ENCODE results near the gene C2orf81. TPM values are rescaled to one million over a fixed set of nuclear protein-coding genes. Genes with fewer than 3 reads are reported as not detected.
"Not testable (repeated sequence)": the region's sequence is repeated elsewhere in the genome, so short reads cannot be mapped to it uniquely, and the experiment has no call there.

C2orf81 gene
- total RNA-seq, 1 experiment from 2014 or later = 0.57 TPM

- not testable (repeated sequence) for DNase-seq (ENCODE audit: low read depth)
Observed at GRCh38 chr2:74442483-74443297, 21.3 kb upstream of the C2orf81 start.

DNA sequence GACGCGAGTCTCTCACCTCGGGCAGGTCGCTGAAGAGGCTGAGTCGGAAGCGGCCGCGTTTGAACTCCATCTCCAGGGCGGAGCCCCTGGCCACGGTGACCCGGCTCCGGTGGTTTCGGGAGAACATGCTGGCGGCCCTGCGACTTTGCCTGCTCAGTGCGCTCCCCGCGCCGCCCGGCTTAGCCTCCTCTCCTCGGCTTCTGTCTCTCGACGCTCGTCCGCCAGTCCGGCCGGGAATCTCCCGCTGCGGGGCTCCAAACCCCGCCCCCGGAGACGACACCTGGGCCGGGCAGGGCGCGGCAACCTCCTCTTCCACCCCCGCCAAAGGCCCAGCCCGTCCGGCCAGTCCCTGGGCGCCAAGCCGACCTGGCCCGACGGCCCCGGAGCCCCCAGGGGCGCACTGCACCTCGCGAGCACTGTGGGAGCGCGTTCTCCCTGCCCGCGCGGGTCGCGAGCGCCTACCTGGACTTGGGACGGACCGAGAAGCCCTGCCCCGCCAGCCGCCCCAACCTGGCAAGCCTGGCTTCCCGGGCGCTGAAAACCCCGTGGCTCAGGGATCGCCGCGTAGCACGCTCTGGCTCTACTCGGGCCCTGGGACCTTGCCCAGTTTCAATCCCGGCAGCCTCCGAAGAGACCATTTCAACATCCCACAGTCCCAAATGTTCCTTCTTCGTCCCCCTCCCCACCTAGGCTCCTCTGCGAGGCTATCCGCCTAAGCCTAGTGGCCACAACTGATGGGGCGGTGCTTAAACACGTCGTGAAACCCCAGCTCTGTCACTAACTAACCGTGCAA, 20.5 kb upstream of the C2orf81 start, which contains the start of gene RTKN:
Gene RTKN (minus strand): TSS at position 248 of the 793 bp plus-strand sequence. CDS start 121 bp downstream, at position 127.
- DNase-seq (ENCODE audit: low read depth) = no peak

GRCh38 chr2:74441170-74441689, 19.8 kb upstream of the C2orf81 start:
- no peak for DNase-seq (ENCODE audit: low read depth)

GRCh38 chr2:74440378-74441169, 19.2 kb upstream of the C2orf81 start:
- DNase-seq (ENCODE audit: low read depth) = peak; percentile 78

GRCh38 chr2:74439803-74440377, 18.5 kb upstream of the C2orf81 start:
- DNase-seq (ENCODE audit: low read depth) = peak; percentile 34

DNA sequence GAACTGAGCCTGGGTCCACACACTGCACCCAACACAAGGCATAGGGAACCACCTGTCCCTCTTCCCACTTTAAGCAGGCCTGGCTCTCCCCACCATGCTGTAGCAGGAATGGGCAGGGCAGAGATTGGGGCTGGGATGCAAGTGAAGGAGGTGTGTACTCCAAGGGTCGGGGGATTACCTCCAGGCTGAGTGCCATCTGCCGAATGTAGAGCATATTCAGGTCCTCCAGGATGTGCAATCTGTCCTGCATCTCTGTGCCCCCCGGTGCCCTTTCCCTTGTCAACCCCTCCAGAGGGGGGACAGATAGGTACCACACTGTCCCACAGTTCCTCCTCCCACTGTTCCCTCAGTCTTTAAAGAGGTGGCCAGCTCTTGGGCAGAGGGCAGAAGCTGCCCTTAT, 18.0 kb upstream of the C2orf81 start:
- DNase-seq (ENCODE audit: low read depth) = no peak

- DNase-seq (ENCODE audit: low read depth) = no peak
Observed at GRCh38 chr2:74438248-74438647, 16.8 kb upstream of the C2orf81 start.

- DNase-seq (ENCODE audit: low read depth) = no peak
Observed at GRCh38 chr2:74436848-74437695, 15.7 kb upstream of the C2orf81 start.

DNA sequence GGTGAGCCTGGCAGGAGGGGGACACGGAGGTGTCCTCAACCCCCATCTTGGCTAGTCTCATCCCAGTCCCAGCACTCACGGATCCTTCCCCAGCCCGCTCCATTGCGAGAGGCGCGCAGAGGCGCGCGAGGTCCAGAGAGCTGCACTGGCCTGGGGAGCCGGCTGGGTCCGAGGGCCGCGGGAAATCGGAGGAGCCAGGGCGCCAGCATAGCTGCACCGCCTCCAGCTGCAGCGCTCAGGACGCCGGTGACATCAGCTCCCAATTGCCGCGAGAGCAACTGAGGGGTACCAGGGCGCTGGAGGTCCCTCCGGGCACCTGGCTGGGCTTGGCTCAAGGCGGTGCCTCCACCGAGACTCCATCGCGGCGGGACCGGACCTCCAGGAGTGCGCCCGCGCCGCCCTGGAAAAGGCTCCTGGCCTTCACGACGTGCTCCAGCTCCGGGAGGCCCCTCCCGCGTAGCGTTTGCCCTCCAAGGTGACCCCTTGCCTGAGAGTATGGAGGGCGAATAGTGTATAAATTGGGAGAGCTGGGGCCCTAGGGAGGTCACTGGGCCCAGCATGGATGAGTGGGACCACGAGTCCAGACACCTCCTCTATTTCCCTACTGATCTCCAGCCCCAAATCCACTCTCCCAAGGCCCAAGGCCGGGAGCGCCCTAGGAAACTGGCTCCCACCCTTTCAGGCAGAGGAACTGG, 14.8 kb upstream of the C2orf81 start:
- DNase-seq (ENCODE audit: low read depth) = no peak

DNA sequence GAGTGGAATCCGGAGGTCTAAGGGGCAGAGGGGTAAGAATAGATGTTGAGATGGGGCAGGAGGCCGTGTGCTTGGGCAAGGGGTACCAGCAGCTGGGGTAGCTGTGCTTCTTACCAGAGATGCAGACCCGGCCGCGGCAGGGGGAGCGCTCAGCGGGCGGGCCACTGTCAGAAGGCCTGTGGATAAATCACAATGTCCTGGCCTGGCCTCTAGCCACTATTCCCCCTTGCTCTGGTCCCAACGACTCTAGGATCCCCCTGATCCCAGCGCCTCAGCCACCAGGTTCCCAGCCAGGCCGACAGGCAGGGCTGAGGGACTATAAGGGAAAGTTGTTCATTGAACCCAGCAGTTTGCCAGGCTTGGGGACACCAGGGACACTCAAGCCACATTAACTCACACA, 9.1 kb upstream of the C2orf81 start:
- no peak for DNase-seq (ENCODE audit: low read depth)

DNA sequence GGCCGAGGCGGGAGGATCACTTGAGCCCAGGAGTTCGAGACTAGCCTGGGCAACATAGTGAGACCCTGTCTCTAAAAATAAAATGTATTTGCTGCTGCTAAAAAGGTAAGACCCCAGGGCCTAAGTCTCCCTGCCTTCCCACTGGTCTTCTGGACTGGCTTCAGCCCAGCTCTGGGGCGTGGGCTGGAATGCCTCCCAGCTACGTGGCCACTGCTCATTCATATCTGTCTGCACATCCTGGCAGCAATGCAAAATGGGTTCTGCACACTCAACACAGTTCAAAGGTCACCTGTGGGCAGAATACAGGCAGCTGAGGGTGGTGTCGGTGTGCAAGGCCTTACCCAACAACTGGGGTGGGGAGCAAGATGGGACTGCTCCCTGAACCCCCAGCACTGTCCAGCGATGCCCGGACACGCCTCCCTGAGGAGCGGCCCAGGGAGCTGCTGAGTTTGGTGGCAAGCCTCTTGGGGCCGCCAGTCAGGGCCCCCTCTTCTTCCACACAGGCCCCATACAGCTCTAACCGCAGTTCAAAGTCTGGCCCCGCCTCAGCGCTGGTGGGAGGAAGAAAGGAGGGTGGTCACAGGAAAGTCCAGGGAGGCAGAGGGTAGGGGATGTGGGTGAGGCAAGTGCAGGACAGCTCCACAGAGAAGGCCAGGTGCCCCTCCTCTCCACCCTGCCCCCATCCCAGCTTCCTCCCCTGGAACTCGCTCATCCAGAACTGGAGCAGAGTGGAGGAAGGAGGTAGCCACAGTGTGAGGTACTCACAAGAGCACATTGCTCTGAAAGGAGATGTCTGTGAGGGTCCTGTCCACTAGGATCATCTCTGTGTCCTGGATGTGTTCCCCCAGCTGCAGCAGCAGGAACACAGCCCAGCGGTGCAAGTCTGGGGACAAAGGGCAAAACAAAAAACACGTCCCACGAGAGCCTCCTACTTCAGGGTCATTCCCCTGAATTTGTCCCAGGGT, 8.3 kb upstream of the C2orf81 start:
- no peak for DNase-seq (ENCODE audit: low read depth)

GRCh38 chr2:74428675-74429074, 7.3 kb upstream of the C2orf81 start:
- DNase-seq (ENCODE audit: low read depth) = no peak

DNA sequence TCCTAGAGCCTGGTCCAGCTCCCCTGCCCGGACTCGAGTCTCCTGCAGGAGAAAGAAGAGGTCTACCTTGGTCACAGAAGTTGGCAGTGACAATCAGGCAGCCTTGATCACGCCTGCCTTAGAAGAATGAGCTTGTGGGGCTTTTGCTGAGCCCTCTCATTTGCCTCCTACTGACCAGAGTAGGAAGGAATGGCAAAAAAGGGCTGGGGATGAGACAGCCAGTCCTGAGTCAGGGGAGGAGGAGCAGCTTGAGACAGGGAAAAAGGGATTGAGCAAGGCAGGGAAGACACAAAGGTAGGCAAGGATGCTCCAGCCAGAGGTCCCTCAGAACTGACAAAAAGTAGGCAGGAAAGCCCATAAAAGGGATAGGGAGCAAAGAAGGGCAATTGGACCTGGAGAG, 6.1 kb upstream of the C2orf81 start:
- peak; percentile 13 for DNase-seq (ENCODE audit: low read depth)

DNA sequence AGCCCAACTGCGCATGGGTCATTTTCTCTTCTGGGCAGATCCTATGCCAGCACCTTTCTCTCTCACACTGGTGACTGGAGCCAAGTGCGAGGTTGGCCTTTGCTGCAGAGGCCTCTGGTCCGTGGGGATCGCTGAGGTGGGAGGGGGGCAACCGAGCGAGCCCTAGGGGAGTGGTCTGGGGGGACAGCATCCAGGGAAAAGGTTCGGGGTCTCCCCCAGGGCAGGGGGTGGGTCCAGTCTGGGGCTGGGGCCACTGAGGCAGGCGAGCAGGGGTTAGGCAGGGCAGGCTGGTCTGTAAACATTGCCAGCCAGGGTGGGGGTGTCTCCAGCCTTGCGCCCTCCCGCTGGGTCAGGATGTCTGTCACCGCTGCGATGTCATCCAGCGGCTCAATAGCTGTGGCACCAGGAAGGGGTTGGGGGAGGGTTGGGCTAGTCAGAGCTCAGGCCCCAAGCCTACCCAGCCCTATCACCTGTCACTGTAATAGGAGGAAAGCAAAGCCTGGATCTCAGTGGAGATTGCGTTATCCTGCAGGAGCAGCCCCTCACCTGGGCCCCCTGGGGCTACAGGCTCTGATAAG, 4.9 kb upstream of the C2orf81 start:
- no peak for DNase-seq (ENCODE audit: low read depth)

- no peak for DNase-seq (ENCODE audit: low read depth)
Observed at GRCh38 chr2:74425523-74425922, 4.1 kb upstream of the C2orf81 start.

DNA sequence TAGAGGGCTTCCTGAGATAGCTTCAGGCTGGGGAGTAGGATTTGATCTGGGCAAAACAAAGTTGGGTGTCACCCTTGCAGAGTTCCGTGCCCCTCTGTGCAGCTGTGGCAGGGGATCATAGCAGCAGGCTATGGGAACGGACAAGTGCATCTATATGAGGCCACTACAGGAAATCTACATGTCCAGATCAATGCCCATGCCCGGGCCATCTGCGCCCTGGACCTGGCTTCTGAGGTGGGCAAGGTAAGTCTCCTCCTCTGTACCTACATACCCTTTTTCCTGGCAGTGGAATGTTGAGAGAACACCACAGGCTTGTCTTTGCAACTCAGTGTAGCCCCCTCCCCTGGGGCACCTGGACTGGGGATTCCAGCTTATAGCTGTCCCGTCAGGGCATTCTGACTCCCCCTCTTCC, 3.6 kb upstream of the C2orf81 start:
- no peak for DNase-seq (ENCODE audit: low read depth)

DNA sequence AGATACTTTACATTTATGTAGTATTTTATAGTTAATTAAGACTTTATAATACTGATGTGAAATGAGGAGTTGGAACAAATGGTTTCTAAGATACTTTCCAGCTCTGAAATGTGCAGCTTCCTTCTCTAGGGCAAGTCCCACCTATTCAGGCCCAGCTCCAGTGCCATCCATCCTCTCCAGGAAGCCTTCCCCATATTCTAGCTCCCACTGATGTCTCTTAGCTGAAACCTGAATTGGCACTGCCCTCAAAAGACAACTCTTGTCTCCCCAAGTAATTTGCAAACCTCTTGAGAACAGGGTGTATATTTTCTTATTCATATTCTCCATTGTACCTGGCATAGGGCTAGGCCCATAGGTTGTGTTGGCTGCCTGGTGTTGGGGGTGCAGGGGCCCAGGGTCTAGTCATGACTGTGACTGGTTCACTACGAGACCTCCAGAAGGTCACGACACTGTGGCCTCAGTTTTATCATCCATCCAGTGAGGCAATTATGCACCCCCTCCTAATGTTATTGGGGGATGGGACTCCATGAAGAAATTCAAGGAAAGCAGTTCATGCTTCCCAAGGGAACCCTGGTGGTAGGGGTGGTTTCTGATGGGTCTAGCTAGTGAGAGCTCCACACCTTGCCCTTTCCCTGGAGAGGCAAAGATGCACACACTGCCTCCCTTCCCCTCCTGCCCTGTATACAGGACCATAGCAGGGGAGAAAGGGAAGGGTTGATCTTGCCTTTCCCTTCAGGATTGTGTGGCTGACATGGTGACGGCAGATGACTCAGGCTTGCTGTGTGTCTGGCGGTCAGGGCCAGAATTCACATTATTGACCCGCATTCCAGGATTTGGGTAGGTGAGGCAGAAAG, 2.9 kb upstream of the C2orf81 start:
- DNase-seq (ENCODE audit: low read depth) = peak; percentile 23

All from M059J (cell line).